Measurements from ENCODE around the gene COL16A1.

COL16A1 gene

GRCh38 chr1:31687601-31688000 is 16.2 kb downstream of the COL16A1 start:
- no peak for DNase-seq (ENCODE audit: low spot score)

GRCh38 chr1:31685795-31686194 is 18.0 kb downstream of the COL16A1 start:
- no peak for DNase-seq (ENCODE audit: low spot score)

GRCh38 chr1:31683997-31684396 is 19.8 kb downstream of the COL16A1 start:
- no peak for DNase-seq (ENCODE audit: low spot score)

GRCh38 chr1:31681415-31681814 is 22.4 kb downstream of the COL16A1 start:
- DNase-seq (ENCODE audit: low spot score) = no peak

- no peak for DNase-seq (ENCODE audit: low spot score)
Observed at GRCh38 chr1:31679676-31680230, 24.1 kb downstream of the COL16A1 start.

DNA sequence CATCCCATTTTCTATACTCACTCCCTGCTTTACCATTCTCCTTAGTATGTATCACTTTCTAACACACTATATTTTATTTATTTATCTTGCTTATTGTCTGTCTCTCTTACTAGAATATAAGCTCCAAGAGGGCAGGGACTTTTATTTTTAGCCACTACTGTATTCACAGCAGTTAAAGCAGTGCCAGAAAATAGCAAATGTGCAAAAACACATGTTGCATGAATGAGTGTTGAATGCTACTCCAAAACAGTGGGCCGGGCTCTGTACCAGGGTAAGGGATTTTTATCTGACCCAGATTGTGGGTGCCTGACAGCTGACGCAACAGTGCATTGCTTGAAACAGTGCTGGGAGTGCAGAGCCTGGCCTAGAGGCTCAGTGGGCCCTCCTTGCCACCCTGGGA is 24.7 kb downstream of the COL16A1 start:
- DNase-seq (ENCODE audit: low spot score) = no peak

- no peak for DNase-seq (ENCODE audit: low spot score)
Observed at GRCh38 chr1:31678681-31679080, 25.1 kb downstream of the COL16A1 start.

DNA sequence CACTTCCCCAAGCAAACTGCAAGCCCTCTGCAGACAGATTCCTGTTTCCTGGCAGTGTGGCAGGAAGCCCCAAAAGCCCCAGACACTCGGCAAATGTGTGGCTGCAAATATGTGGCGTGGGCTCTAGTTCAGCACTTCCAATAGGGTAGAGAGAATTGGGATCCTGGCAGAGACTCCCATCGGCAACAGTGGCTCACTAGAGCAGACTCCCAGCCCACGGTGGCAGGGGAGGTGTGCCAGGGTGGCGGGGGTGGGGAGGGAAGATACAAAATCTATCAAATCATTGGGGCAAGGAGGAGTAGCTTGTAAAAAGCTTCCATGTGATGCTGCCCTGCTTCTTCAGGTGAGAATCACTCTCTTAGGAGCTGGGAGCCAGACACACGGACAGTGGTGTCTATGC is 25.9 kb downstream of the COL16A1 start:
- DNase-seq (ENCODE audit: low spot score) = no peak

DNA sequence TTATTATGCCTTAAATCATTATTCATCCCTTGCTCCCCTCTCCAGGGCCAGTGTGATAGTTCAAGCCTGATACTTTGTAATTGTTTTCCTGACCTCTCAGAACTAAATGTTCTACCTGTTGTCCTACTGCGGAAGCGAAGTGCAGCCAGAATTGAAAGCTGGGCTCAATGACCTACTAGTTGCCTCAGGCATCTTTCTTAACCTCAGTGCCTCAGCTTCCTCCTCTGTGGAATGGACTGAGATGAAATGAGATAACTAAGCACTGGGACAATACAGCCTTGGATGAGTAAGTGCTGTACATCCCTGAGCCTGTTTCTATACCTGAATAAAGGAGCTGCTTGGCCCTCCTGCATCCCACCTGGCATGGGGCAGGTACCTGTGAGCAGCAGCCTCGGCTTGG is 26.4 kb downstream of the COL16A1 start:
- DNase-seq (ENCODE audit: low spot score) = no peak

GRCh38 chr1:31675756-31676155 is 28.1 kb downstream of the COL16A1 start:
- DNase-seq (ENCODE audit: low spot score) = no peak

- no peak for DNase-seq (ENCODE audit: low spot score)
Observed at GRCh38 chr1:31675161-31675560, 28.7 kb downstream of the COL16A1 start.

DNA sequence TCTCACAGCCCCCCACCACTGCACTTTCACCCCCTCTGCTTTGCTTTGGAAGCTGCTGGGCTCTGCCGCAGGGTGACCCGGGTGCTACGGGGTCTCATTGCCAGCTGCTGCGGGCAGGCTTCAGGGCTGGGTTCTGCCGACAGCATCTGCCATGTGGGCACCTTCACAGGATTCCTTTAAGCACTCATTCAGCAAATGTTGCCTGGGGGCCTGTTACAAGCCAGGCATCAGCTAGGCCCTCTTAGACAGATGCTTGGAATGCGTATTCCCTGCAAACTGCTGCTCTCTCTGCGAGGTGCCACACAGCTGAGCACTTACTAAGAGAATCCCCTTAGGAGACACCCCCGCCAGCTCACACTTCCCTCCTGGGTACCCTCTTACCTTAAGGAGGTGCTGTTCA is 29.2 kb downstream of the COL16A1 start:
- DNase-seq (ENCODE audit: low spot score) = no peak

DNA sequence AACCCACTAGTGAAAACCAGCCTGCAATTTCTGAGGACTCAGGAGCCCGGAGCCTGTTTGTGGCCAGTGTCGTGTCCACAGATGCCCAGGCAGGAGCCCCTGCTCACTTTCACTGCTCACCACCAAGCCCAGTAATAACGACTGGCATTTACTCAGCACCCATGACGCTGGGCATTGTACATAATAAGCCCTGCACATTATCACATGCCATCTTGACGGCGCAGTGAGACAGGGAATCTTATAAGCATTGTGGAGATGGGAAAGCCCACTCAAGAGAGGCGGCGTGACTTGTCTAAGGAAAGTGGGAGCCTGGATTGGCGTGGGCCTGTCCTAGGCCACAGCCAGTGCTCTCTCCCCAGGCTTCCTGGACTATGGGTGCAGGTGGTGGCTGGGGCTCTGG is 30.4 kb downstream of the COL16A1 start:
- no peak for DNase-seq (ENCODE audit: low spot score)

DNA sequence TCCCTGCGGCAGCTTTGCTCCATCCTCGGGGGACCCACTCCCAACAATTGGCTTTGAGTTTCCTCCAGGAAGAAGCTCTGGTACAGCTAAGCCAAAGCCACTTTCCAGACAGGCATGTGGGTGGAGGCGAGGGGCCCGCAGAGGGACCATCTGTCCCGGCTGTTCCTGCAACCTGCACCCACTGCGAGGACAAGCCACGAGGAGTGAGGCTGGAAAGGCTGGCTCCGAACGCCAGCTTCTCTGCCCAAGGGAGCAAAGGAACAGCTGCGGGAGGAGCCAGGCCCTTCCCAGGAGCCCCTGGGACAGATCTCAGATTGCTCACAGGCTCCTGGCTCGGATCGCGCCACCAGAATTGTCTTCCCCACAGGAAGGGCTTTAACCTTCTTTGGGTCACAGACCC is 30.8 kb downstream of the COL16A1 start:
- DNase-seq (ENCODE audit: low spot score) = no peak

GRCh38 chr1:31671561-31672201 is 32.1 kb downstream of the COL16A1 start:
- no peak for DNase-seq (ENCODE audit: low spot score)

DNA sequence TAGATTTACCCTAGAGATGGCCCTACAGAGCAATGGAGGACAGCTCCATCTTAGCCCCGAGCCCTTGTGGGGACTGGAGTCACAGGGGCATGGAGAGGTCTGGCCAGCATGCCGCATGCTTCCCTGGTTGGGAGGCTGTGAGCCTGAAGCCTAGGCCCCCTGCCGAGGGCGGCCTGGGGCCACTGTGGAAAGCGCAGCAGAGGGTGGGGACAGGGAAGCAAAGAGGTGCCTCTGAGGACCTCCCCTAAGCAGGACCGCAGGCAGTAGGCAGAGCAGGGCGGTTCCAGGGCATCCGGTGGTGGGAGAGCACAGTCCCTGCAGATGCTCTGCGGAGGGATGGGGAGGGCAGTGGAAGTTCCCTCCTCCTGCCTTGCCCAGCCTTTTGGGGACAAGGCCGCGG is 32.7 kb downstream of the COL16A1 start:
- no peak for DNase-seq (ENCODE audit: low spot score)

GRCh38 chr1:31670593-31670964 is 33.2 kb downstream of the COL16A1 start:
- no peak for DNase-seq (ENCODE audit: low spot score)

GRCh38 chr1:31669786-31670592 is 33.8 kb downstream of the COL16A1 start:
- peak; percentile 75 for DNase-seq (ENCODE audit: low spot score)

GRCh38 chr1:31669433-31669785 is 34.4 kb downstream of the COL16A1 start:
- no peak for DNase-seq (ENCODE audit: low spot score)

GRCh38 chr1:31668303-31668883 is 35.4 kb downstream of the COL16A1 start:
- DNase-seq (ENCODE audit: low spot score) = no peak

GRCh38 chr1:31667065-31667785 is 36.6 kb downstream of the COL16A1 start:
- no peak for DNase-seq (ENCODE audit: low spot score)

DNA sequence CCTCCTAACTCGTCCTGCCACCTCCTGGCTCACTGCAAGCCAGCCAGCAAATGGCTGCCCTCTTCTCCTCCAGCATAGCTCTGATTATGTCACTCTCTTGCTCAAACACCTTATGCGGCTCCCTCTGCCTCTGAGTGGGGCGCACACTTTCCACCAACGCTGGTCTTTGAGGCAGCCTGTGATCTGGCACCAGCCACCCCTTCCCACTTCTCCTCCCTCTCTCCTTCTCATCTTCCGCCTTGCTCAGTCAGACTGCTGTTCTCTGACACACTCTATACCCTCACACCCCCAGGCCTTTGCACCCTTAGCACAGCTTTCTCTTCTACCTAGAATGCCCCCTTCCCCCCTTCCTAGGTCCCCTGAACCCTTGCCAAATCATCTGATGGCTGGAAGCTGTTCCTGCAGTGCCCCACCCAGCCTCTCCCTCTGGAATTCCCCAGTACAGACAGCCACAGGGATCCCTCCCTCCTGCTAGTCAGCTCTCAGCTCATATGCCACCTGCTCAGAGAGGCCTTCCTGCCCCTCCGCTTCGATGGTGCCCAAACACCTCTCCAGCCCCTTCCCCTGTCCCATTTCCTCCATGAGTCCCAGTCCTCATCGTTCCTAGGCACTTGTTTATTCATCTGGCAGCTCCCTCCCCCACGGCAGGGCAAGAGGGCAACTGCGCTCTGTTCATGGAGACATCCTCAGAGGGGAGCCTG is 37.4 kb downstream of the COL16A1 start:
- DNase-seq (ENCODE audit: low spot score) = no peak

Data from pons (tissue), 1 donor.